HEK293 (cell line): ENCODE data around the gene PNMA6F.

Experiments
- CTCF ChIA-PET: fragments of 350-600 bp; formaldehyde crosslinking; extraction: SDS; loops from one replicate; lab custom pipeline; 2021; ENCODE audit warnings: antibody characterized with exemption; lab: Yijun Ruan, JAX
- POLR2A ChIA-PET: fragments of 300-600 bp; formaldehyde crosslinking; extraction: SDS; loops from one replicate; lab custom pipeline; 2020; ENCODE audit warnings: antibody characterized with exemption, inconsistent platforms; lab: Yijun Ruan, JAX
- H3K27ac ChIP-seq: fragments of 200-500 bp; sonication (Bioruptor generic); 2 replicates; pipeline ENCODE4 v1.5.1; 2014; ENCODE audit warnings: low read depth, low read length, control low read depth, inconsistent platforms; ENCODE audit errors: extremely low read depth
- H3K36me3 ChIP-seq, 2 experiments: fragments of 200-500 bp in 1 of 2; sonication (Bioruptor generic) in 1 of 2; 1 replicate in 1 of 2; 2 replicates in 1 of 2; pipeline ENCODE4 v1.5.1; 2014 to 2017; ENCODE audit warnings: inconsistent platforms in 2 of 2, low read length in 2 of 2; ENCODE audit not compliant: control insufficient read depth in 2 of 2, insufficient read depth in 1 of 2
- H3K4me1 ChIP-seq: fragments of 200-500 bp; sonication (Bioruptor generic); 2 replicates; pipeline ENCODE4 v1.5.1; 2014; ENCODE audit warnings: mild to moderate bottlenecking, low read length, inconsistent platforms; ENCODE audit not compliant: control insufficient read depth, insufficient read depth
- H3K4me3 ChIP-seq: 2 replicates; pipeline ENCODE4 v1.5.1; 2011; ENCODE audit warnings: low read depth, mild to moderate bottlenecking, control low read depth, low read length, moderate library complexity
- H3K9me3 ChIP-seq: fragments of 200-500 bp; sonication (Bioruptor generic); 2 replicates; pipeline ENCODE4 v1.5.1; 2014; ENCODE audit warnings: low read depth, low read length, inconsistent platforms; ENCODE audit not compliant: control insufficient read depth, insufficient read depth
- HOXD13 ChIP-seq: sonication (generic); formaldehyde crosslinking; IDR thresholded peaks from 2 replicates; pipeline ENCODE4 v1.8.0; 2022; ENCODE audit warnings: missing genetic modification reagents, borderline replicate concordance
- KLF7 ChIP-seq: fragments of 450-650 bp; formaldehyde crosslinking; IDR thresholded peaks from 2 replicates; pipeline ENCODE4 v1.5.1; 2016; ENCODE audit warnings: missing biosample characterization, missing genetic modification characterization, borderline replicate concordance
- PRDM1 ChIP-seq: fragments of 450-650 bp; formaldehyde crosslinking; IDR thresholded peaks from 2 replicates; pipeline ENCODE4; 2016; ENCODE audit warnings: missing biosample characterization, missing genetic modification characterization
- REPIN1 ChIP-seq: fragments of 450-650 bp; formaldehyde crosslinking; IDR thresholded peaks from 2 replicates; pipeline ENCODE4 v1.5.1; 2017; ENCODE audit warnings: missing biosample characterization, missing genetic modification characterization, low read depth
- ZBTB10 ChIP-seq: fragments of 450-650 bp; formaldehyde crosslinking; IDR thresholded peaks from 2 replicates; pipeline ENCODE4 v1.5.1; 2016; ENCODE audit warnings: missing biosample characterization, missing genetic modification characterization
- ZBTB17 ChIP-seq: fragments of 450-650 bp; formaldehyde crosslinking; IDR thresholded peaks from 2 replicates; pipeline ENCODE4 v1.5.1; 2016; ENCODE audit warnings: missing biosample characterization, missing genetic modification characterization
- ZBTB7A ChIP-seq: fragments of 450-650 bp; formaldehyde crosslinking; IDR thresholded peaks from 2 replicates; pipeline ENCODE4 v1.5.1; 2016; ENCODE audit warnings: low read depth, missing biosample characterization, missing genetic modification characterization
- ZNF169 ChIP-seq: fragments of 450-650 bp; formaldehyde crosslinking; IDR thresholded peaks from 2 replicates; pipeline ENCODE4 v1.5.1; 2016; ENCODE audit warnings: missing biosample characterization, missing genetic modification characterization
- ZNF24 ChIP-seq: fragments of 450-650 bp; formaldehyde crosslinking; IDR thresholded peaks from 2 replicates; pipeline ENCODE4 v1.5.1; 2016; ENCODE audit warnings: missing biosample characterization, missing genetic modification characterization
- ZNF394 ChIP-seq: fragments of 450-650 bp; formaldehyde crosslinking; IDR thresholded peaks from 2 replicates; pipeline ENCODE4 v1.5.1; 2016; ENCODE audit warnings: missing biosample characterization, missing genetic modification characterization, mild to moderate bottlenecking, moderate library complexity, borderline replicate concordance
- ZNF48 ChIP-seq: fragments of 450-650 bp; formaldehyde crosslinking; IDR thresholded peaks from 2 replicates; pipeline ENCODE4 v1.5.1; 2016; ENCODE audit warnings: missing biosample characterization, missing genetic modification characterization
- ZNF664 ChIP-seq: fragments of 450-650 bp; formaldehyde crosslinking; IDR thresholded peaks from 2 replicates; pipeline ENCODE4 v1.5.1; 2016; ENCODE audit warnings: missing biosample characterization, missing genetic modification characterization
- ZNF768 ChIP-seq: fragments of 450-650 bp; formaldehyde crosslinking; IDR thresholded peaks from 2 replicates; pipeline ENCODE4 v1.5.1; 2018; ENCODE audit warnings: missing biosample characterization, mild to moderate bottlenecking, missing genetic modification characterization
- TF ChIP-seq, protein P1 (sequence below): fragments of 450-650 bp; formaldehyde crosslinking; IDR thresholded peaks from 2 replicates; pipeline ENCODE4 v1.5.1; 2016; ENCODE audit warnings: missing biosample characterization, missing genetic modification characterization
- TF ChIP-seq, protein P2 (sequence below): fragments of 450-650 bp; formaldehyde crosslinking; IDR thresholded peaks from 2 replicates; pipeline ENCODE4 v1.5.1; 2016; ENCODE audit warnings: missing biosample characterization, missing genetic modification characterization
- TF ChIP-seq, protein P3 (sequence below): fragments of 450-650 bp; formaldehyde crosslinking; IDR thresholded peaks from 2 replicates; pipeline ENCODE4 v1.5.1; 2016; ENCODE audit warnings: missing biosample characterization, missing genetic modification characterization

Gene PNMA6F

DNA sequence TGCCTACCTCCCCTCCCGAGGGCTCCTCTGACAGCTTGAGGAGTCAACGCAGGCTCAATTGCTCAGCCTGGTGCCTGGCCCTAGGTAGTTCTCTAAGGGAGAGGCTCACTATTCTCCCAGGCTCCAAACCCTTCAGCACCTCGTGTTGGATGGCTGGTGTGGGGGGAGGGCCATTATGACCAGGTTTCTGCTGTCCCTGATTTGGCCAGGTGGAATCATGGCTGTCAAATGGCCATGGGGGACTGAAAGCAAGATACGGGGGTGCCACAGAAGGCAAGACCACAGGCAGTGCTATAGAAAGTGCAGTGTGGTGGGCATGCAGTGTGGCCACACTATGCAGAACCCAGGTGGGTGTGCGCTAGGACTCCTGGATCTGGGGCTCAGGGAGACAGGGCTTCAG is 9.5 kb downstream of the PNMA6F start (continued):
- TF ChIP-seq REPIN1 (tag by site-specific recombination) (no peak), ZNF169 (tag by site-specific recombination) (no peak), ZBTB10 (tag by site-specific recombination) (no peak), KLF7 (tag by site-specific recombination) (no peak), ZBTB7A (tag by site-specific recombination) (no peak)

DNA sequence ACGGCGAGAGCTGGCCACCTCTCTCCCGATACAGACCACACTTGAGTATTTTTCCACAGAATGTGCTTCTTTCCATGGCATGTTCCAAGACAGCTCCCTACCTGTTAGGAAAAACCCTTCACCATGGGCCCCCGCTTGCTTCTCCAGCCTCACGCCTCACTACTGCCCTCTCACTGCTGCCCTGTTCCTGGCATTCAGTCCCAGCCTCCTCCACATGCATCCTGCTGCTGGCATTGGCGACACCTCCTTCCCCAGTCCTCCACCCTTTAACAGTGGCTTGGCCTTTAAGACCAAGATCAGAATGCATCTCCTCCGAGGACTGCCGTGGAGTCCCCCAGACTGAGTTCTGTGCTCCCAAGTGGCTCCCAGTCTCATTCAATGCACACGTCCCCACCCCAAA is 10.7 kb downstream of the PNMA6F start:
- POLR2A ChIA-PET, result no interaction called here
- no peaks in the 10 kb centered on the region for H3K9me3 ChIP-seq
- TF ChIP-seq, protein P1, sequence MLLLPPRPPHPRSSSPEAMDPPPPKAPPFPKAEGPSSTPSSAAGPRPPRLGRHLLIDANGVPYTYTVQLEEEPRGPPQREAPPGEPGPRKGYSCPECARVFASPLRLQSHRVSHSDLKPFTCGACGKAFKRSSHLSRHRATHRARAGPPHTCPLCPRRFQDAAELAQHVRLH (tag by site-specific recombination), result no peak
- TF ChIP-seq ZBTB17 (tag by site-specific recombination) (no peak), ZNF664 (tag by site-specific recombination) (no peak), ZNF48 (no peak), ZNF768 (no peak), PRDM1 (tag by site-specific recombination) (no peak), ZNF394 (tag by site-specific recombination) (no peak), ZNF24 (tag by site-specific recombination) (no peak), HOXD13 (CRISPR knock-in tag) (no peak)
- TF ChIP-seq, protein P2, sequence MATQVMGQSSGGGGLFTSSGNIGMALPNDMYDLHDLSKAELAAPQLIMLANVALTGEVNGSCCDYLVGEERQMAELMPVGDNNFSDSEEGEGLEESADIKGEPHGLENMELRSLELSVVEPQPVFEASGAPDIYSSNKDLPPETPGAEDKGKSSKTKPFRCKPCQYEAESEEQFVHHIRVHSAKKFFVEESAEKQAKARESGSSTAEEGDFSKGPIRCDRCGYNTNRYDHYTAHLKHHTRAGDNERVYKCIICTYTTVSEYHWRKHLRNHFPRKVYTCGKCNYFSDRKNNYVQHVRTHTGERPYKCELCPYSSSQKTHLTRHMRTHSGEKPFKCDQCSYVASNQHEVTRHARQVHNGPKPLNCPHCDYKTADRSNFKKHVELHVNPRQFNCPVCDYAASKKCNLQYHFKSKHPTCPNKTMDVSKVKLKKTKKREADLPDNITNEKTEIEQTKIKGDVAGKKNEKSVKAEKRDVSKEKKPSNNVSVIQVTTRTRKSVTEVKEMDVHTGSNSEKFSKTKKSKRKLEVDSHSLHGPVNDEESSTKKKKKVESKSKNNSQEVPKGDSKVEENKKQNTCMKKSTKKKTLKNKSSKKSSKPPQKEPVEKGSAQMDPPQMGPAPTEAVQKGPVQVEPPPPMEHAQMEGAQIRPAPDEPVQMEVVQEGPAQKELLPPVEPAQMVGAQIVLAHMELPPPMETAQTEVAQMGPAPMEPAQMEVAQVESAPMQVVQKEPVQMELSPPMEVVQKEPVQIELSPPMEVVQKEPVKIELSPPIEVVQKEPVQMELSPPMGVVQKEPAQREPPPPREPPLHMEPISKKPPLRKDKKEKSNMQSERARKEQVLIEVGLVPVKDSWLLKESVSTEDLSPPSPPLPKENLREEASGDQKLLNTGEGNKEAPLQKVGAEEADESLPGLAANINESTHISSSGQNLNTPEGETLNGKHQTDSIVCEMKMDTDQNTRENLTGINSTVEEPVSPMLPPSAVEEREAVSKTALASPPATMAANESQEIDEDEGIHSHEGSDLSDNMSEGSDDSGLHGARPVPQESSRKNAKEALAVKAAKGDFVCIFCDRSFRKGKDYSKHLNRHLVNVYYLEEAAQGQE (tag by site-specific recombination), result no peak
- TF ChIP-seq, protein P3, sequence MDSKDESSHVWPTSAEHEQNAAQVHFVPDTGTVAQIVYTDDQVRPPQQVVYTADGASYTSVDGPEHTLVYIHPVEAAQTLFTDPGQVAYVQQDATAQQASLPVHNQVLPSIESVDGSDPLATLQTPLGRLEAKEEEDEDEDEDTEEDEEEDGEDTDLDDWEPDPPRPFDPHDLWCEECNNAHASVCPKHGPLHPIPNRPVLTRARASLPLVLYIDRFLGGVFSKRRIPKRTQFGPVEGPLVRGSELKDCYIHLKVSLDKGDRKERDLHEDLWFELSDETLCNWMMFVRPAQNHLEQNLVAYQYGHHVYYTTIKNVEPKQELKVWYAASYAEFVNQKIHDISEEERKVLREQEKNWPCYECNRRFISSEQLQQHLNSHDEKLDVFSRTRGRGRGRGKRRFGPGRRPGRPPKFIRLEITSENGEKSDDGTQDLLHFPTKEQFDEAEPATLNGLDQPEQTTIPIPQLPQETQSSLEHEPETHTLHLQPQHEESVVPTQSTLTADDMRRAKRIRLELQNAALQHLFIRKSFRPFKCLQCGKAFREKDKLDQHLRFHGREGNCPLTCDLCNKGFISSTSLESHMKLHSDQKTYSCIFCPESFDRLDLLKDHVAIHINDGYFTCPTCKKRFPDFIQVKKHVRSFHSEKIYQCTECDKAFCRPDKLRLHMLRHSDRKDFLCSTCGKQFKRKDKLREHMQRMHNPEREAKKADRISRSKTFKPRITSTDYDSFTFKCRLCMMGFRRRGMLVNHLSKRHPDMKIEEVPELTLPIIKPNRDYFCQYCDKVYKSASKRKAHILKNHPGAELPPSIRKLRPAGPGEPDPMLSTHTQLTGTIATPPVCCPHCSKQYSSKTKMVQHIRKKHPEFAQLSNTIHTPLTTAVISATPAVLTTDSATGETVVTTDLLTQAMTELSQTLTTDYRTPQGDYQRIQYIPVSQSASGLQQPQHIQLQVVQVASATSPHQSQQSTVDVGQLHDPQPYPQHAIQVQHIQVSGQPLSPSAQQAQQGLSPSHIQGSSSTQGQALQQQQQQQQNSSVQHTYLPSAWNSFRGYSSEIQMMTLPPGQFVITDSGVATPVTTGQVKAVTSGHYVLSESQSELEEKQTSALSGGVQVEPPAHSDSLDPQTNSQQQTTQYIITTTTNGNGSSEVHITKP (tag by site-specific recombination), result no peak
- no peaks in the 10 kb centered on the region for H3K36me3 ChIP-seq
- no peak overlapping the region for H3K27ac ChIP-seq
- CTCF ChIA-PET, result interaction anchor here (0.6 to 0.7 kb wide), 2 partner anchors 32 to 344 kb away, joined by 3 to 4 read pairs; no protein-coding TSS in a partner anchor
- no peaks in the 10 kb centered on the region for H3K4me1 ChIP-seq
- H3K4me3 ChIP-seq, result no peak overlapping the region
